Fibroblast of pulmonary artery (primary cell): ENCODE data around the gene TMEM121.

Source experiments
- DNase-seq: peaks from one replicate; pipeline ENCODE4 v3.0.0-alpha.2; 2010; ENCODE audit warnings: low read depth
- H3K4me3 ChIP-seq: replicated peaks from 2 replicates; pipeline ENCODE4 v1.5.1; 2011; ENCODE audit warnings: low read depth, mild to moderate bottlenecking, control low read depth, low read length, moderate library complexity
- TF ChIP-seq, protein P1 (sequence below): IDR thresholded peaks from 2 replicates; pipeline ENCODE4 v1.5.1; 2011; ENCODE audit warnings: mild to moderate bottlenecking, control low read depth, low read length, inconsistent platforms; ENCODE audit errors: missing control alignments

Gene TMEM121

DNA sequence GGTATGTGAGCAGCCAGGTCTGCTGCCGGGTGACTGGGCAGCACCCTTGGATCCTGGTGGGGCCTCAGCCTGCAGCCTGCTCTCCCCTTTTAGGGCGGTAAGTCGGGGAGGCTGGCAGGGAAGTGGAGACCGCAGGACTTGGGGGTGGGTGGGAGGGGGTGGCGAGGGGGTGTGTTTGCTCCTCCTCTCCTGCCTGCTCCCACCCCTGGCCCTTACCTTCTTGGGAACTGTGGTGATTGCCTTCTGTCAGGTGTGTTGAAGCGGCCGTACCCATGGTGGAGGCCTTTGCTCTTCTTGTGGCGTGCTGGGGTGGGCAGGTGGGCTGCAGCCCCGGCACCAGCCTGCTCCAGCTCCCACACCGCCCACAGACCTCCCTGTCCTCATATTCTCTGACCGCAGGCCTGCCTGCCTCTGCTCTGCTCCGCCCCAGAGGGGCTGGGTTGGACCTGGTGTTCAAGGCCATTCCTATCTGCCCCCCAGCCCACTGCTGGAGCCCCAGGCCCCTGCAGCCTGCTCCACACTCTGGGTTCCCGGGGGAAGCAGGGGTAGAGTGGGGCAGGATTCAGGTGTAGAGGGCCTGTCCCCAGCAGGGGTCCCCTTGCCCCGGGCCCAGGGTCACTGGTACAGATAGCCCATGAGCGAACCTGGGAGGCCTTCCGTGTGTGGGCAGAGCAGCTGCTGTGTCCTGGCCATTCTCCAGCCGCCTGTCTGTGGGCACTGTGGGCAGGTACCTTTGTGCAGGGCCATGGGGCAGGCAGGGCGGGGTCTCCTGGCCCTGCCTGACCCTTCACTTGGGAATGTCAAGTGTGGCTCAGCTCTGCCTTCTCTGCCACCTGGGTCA, 30.2 kb upstream of the TMEM121 start:
- no peak for DNase-seq
- TF ChIP-seq, protein P1, sequence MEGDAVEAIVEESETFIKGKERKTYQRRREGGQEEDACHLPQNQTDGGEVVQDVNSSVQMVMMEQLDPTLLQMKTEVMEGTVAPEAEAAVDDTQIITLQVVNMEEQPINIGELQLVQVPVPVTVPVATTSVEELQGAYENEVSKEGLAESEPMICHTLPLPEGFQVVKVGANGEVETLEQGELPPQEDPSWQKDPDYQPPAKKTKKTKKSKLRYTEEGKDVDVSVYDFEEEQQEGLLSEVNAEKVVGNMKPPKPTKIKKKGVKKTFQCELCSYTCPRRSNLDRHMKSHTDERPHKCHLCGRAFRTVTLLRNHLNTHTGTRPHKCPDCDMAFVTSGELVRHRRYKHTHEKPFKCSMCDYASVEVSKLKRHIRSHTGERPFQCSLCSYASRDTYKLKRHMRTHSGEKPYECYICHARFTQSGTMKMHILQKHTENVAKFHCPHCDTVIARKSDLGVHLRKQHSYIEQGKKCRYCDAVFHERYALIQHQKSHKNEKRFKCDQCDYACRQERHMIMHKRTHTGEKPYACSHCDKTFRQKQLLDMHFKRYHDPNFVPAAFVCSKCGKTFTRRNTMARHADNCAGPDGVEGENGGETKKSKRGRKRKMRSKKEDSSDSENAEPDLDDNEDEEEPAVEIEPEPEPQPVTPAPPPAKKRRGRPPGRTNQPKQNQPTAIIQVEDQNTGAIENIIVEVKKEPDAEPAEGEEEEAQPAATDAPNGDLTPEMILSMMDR = no peak
- no peak overlapping the region for H3K4me3 ChIP-seq

DNA sequence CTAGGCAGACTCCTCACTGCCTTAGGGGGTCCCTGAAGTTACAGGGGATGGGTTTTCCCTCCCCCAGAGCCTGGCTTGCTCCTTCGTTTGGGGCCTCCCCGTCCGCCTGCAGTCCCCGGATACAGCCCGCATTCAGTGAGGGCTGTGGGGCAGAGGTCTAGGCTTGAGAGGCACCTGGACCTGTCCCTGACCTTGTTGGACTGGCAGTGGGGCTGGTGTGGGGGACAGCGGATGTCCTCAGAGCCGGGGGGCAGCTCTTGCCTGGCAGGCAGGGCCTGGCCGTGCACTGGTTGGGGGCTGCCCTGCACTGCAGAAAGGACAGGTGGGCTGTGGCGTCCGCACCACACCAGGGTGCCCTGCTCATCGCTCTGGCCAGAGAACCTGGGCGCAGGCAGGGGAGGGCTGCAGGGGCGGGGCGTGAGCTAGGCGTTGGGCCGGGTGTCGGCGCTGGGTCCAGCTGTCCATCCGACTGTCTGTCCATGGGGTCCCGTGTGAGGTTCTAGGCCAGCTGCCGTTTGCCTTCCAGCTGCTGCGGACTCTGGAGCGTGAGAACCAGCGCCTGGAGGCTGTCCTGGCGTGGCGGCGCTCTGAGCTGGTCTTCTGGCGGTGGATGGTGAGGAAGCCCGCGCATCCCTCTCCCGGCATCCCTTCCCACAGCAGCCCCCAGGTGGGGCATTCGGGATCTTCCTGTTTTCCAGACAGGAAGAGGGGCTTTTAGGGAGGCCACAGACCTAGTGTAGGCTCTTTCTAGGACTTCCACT, 29.4 kb upstream of the TMEM121 start:
- no peak overlapping the region for H3K4me3 ChIP-seq
- TF ChIP-seq, protein P1 = no peak
- DNase-seq = no peak

DNA sequence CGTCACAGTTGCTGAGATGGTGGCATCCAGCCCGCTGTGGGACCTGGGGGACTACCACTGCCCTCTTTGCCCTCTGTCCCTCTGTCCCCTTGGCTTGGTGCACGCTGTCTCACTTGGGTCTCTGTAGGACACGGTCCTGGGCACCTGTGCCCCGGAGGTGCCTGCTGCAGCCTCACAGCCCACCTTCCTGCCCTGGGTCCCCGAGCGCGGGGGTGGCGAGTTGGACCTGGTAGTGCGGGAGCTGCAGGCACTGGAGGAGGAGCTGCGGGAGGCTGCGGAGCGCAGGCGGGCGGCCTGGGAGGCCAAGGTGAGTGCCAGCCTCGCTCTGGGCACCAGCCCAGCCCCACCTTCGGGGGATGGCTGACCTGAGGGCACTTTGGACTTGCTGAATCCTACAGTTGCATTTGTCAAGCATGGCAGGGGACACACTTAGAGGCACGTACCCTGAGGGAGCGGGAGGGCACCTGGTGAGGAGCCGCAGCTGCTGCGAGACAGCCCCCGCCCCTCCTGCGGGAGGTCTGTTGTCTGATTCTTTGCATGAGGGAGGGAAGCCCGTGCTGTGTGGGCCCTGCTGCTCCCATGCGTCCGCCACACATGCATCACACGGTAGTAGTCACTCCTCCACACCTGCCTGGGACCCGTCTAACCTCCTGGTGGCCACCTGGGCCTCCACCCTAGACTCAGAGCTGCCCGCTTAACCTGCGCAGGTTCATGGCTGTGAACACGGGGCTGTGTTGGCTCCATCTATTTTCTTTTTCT, 28.5 kb upstream of the TMEM121 start:
- TF ChIP-seq, protein P1 = no peak

DNA sequence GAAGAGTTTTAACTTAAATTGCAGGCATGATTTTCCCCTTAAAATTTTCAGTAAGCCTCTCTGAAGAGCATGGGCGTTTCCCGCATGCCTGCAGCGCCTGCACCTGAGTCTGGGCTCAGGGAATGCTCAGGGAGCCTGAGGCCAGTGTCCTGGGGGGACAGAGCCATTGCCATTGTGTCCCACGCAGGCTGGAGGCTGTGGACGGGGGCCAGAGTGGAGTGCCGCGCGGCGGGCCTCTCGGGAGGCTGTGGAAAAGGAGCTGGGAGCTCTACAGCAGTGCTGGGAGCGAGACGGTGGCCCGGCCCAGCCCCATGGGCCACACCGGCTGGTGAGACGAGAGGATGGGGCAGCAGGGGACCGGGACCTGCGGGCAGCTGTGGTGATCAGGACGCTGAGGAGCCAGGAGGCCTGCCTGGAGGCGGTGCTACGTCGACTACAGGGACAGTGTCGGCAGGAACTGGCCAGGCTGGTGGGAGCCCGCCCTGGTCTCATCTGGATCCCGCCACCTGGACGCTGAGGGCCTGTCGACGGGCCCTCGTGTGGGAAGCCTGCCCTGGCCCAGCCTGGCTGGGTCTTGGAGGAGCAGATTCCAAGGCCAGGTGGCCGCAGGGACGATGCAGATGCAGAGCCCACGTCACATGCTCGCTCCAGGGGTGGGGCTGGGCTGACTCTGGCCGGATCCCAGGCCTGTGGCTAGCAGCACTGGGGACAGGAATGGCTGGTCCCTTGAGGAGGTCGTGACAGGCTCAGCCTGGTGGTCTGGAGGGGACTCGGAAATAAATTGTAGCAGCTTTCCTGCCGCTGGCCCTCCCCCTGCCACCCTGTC, 27.7 kb upstream of the TMEM121 start:
- no peak for DNase-seq
- TF ChIP-seq, protein P1 = no peak
- H3K4me3 ChIP-seq = no peak overlapping the region

More for the DNA sequence above, 28.5 kb upstream of the TMEM121 start:
- no peak overlapping the region for H3K4me3 ChIP-seq
- no peak for DNase-seq

DNA sequence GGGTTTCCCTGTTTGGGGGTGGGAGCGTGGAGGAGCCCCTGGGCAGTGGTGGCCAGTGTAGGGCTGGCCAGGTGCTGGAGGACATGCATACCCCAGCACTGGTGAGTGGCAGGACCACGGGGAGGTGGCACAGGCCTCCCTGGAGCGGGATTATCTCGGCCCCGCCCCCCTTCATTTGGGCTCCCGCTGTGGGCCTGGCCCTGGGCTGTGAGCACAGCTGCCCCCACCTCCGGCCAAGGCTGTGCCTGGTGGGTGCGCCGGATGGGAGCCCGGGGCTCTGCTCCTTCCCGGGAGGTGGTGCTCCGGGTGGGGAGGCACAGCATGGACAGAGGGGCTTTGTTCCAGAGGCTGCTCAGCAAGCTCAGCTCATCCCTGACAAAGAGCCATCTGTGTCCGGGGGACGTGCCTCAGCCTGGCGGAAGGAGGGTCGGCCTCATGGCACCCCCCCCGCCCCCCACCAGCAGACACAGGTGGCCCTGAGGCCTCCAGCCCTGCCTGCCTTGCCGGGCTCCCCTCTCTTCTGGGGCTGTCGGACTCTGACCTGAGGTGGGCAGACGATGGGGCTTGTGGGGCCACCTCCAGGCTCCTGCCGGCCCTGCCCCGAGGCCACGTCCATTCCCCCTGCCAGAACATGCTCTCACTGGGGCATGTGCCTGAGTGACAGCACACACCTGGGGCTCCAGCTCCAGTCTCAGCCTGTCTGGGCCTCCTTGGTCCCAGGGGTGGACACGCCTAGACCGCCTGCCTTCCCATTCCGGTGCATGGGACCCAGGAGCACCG, 26.9 kb upstream of the TMEM121 start:
- H3K4me3 ChIP-seq = no peak overlapping the region
- TF ChIP-seq, protein P1 = no peak
- DNase-seq = no peak
